ENCODE results near the gene RAB27B.

Gene RAB27B

GRCh38 chr18:54932472-54932871, 104.2 kb downstream of the RAB27B start:
- H3K27ac ChIP-seq = no peak overlapping the region
- CTCF ChIA-PET = no interaction called here

DNA sequence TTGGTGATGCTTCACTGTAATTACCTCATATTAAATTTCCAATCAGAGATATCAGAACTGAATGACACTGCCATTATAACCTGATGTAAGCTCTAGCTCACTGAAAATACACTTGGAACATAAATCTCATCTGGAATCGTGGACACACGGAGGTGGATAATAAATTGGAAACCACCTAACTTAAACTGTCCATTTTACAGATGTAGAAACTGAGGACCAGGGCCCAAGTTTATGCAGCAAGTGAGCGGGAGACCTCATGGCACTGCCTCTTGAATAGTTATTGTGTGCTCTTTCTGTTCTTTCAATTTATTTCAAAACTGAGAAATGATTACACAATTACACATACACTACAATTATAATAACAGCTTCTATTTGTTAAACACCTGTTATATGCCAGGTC, 110.2 kb downstream of the RAB27B start:
- POLR2A ChIA-PET (ENCODE audit: low non-redundant PET) = no interaction called here
- H3K27ac ChIP-seq = no peak overlapping the region
- CTCF ChIA-PET = no interaction called here
- DNase-seq (ENCODE audit: low spot score) = no peak
- TF ChIP-seq CTCF (conservative IDR thresholded peaks at IDR 0.05; ENCODE audit: low read depth) = no peak

More at GRCh38 chr18:54932472-54932871, 104.2 kb downstream of the RAB27B start:
- POLR2A ChIA-PET (ENCODE audit: low non-redundant PET) = no interaction called here
- TF ChIP-seq CTCF (conservative IDR thresholded peaks at IDR 0.05; ENCODE audit: low read depth) = no peak
- DNase-seq (ENCODE audit: low spot score) = no peak

DNA sequence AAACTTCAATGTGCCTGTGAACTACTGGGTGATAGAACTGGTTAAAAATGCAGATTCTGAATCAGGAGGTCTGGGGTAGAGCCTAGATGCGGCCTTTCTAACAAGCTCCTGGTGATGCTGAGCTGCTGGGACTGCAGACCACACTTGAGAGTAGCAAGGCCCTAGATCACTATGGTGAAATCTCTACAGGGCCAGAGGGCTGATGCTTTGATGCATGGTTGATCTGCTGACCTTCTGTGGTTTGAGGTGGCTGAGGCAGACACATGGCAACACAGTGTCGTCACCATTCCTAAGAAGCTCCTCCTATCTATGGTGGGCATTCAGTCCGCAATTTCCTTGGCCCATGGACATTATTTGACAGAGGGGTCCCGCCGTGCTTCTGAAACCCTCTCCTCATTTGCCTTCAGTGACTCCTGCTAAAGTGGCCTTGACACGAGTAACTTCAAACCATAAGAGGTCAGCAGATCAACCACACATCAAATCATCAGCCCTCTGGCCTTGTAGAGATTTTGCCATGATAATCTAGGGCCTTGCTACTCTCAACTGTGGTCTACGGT, 111.2 kb downstream of the RAB27B start:
- ChIA-PET CTCF (interaction anchor here (1.2 kb wide), 1 partner anchor 9 kb away, joined by 6 read pairs; no protein-coding TSS in a partner anchor), POLR2A (ENCODE audit: low non-redundant PET) (no interaction called here)

GRCh38 chr18:54942144-54942543, 113.9 kb downstream of the RAB27B start:
- H3K27ac ChIP-seq = no peak overlapping the region
- POLR2A ChIA-PET (ENCODE audit: low non-redundant PET) = no interaction called here
- CTCF ChIA-PET = no interaction called here
- DNase-seq (ENCODE audit: low spot score) = no peak
- TF ChIP-seq CTCF (conservative IDR thresholded peaks at IDR 0.05; ENCODE audit: low read depth) = no peak

More for the DNA sequence above, 111.2 kb downstream of the RAB27B start:
- no peak for DNase-seq (ENCODE audit: low spot score)
- no peak overlapping the region for H3K27ac ChIP-seq
- TF ChIP-seq CTCF (conservative IDR thresholded peaks at IDR 0.05; ENCODE audit: low read depth) = no peak

- H3K27ac ChIP-seq = no peak overlapping the region
- DNase-seq (ENCODE audit: low spot score) = no peak
- TF ChIP-seq CTCF (conservative IDR thresholded peaks at IDR 0.05; ENCODE audit: low read depth) = no peak
- POLR2A ChIA-PET (ENCODE audit: low non-redundant PET) = no interaction called here
- CTCF ChIA-PET = no interaction called here
Observed at GRCh38 chr18:54942569-54942968, 114.3 kb downstream of the RAB27B start.
